ENCODE measurements around the gene PSMA6.

GRCh38 chr14:35320472-35320871 lies 28.3 kb downstream of the PSMA6 start:
- TF ChIP-seq CTCF (IDR thresholded peaks at IDR 0.05; ENCODE audit: low read depth, low read length, poor library complexity, severe bottlenecking) (no peak), EZH2phosphoT487 (IDR thresholded peaks at IDR 0.05; ENCODE audit: borderline replicate concordance, low read length) (no peak)

Data from DOHH2 (cell line).